ENCODE data around the gene ARPC4.
A peak's percentile ranks its signal among the peaks of the same experiment; 100 is the strongest.

ARPC4 gene

GRCh38 chr3:9794400-9794799 is 1.5 kb downstream of the ARPC4 start:
- no peak overlapping the region for H3K4me3 ChIP-seq (ENCODE audit: low read depth, low read length)
- DNase-seq (ENCODE audit: low read depth, low spot score): no peak
- TF ChIP-seq CTCF (IDR thresholded peaks at IDR 0.05; ENCODE audit: low read depth, low read length): no peak
- in situ Hi-C loops (cut with HindIII; ENCODE audit: low sequenced_read_pairs): no loop called here

- in situ Hi-C loops (cut with HindIII; ENCODE audit: low sequenced_read_pairs): no loop called here
- no peak for DNase-seq (ENCODE audit: low read depth, low spot score)
Observed at GRCh38 chr3:9795207-9795606, 2.3 kb downstream of the ARPC4 start.

GRCh38 chr3:9797196-9797945 is 4.5 kb downstream of the ARPC4 start:
- no peak overlapping the region for H3K4me3 ChIP-seq (ENCODE audit: low read depth, low read length)
- in situ Hi-C loops (cut with HindIII; ENCODE audit: low sequenced_read_pairs): no loop called here
- TF ChIP-seq CTCF (IDR thresholded peaks at IDR 0.05; ENCODE audit: low read depth, low read length): no peak
- no peak for DNase-seq (ENCODE audit: low read depth, low spot score)

More at GRCh38 chr3:9795207-9795606, 2.3 kb downstream of the ARPC4 start:
- H3K4me3 ChIP-seq (ENCODE audit: low read depth, low read length): no peak overlapping the region
- TF ChIP-seq CTCF (IDR thresholded peaks at IDR 0.05; ENCODE audit: low read depth, low read length): no peak

GRCh38 chr3:9800529-9800928 is 7.6 kb downstream of the ARPC4 start:
- in situ Hi-C loops (cut with HindIII; ENCODE audit: low sequenced_read_pairs): no loop called here
- no peak for DNase-seq (ENCODE audit: low read depth, low spot score)
- H3K4me3 ChIP-seq (ENCODE audit: low read depth, low read length): no peak overlapping the region
- TF ChIP-seq CTCF (IDR thresholded peaks at IDR 0.05; ENCODE audit: low read depth, low read length): peak; percentile 41

GRCh38 chr3:9803494-9803893 is 10.6 kb downstream of the ARPC4 start:
- in situ Hi-C loops (cut with HindIII; ENCODE audit: low sequenced_read_pairs): no loop called here
- TF ChIP-seq CTCF (IDR thresholded peaks at IDR 0.05; ENCODE audit: low read depth, low read length): no peak
- H3K4me3 ChIP-seq (ENCODE audit: low read depth, low read length): no peak overlapping the region
- no peak for DNase-seq (ENCODE audit: low read depth, low spot score)

GRCh38 chr3:9804996-9805395 is 12.1 kb downstream of the ARPC4 start:
- H3K4me3 ChIP-seq (ENCODE audit: low read depth, low read length): no peak overlapping the region
- in situ Hi-C loops (cut with HindIII; ENCODE audit: low sequenced_read_pairs): no loop called here
- no peak for DNase-seq (ENCODE audit: low read depth, low spot score)
- no peak for TF ChIP-seq CTCF (IDR thresholded peaks at IDR 0.05; ENCODE audit: low read depth, low read length)
